ENCODE results near the gene SPATA12.
A peak's percentile ranks its signal among the peaks of the same experiment; 100 is the strongest.

SPATA12 gene

GRCh38 chr3:57060089-57060821 lies at the start of gene SPATA12:
Gene SPATA12, plus strand, starts transcription at chr3:57060664. Its CDS starts 13,031 bp downstream, at chr3:57073695.
- peak; percentile 89 for DNase-seq (ENCODE audit: low read depth)

GRCh38 chr3:57011022-57011421 lies 49.4 kb upstream of the SPATA12 start:
- DNase-seq (ENCODE audit: low read depth), result no peak

GRCh38 chr3:57012847-57013246 lies 47.6 kb upstream of the SPATA12 start:
- DNase-seq (ENCODE audit: low read depth), result no peak

- no peak for DNase-seq (ENCODE audit: low read depth)
These were observed 45.1 kb upstream of the SPATA12 start for GRCh38 chr3:57015350-57015729.

- no peak for DNase-seq (ENCODE audit: low read depth)
These were observed 44.6 kb upstream of the SPATA12 start for GRCh38 chr3:57015912-57016311.

- DNase-seq (ENCODE audit: low read depth), result peak; percentile 46
These were observed 43.0 kb upstream of the SPATA12 start for GRCh38 chr3:57017459-57017845.

- no peak for DNase-seq (ENCODE audit: low read depth)
These were observed 42.2 kb upstream of the SPATA12 start for GRCh38 chr3:57018246-57018645.

GRCh38 chr3:57019057-57019456 lies 41.4 kb upstream of the SPATA12 start:
- no peak for DNase-seq (ENCODE audit: low read depth)

- DNase-seq (ENCODE audit: low read depth), result no peak
These were observed 35.2 kb upstream of the SPATA12 start for GRCh38 chr3:57025237-57025636.

GRCh38 chr3:57026944-57027343 lies 33.5 kb upstream of the SPATA12 start:
- no peak for DNase-seq (ENCODE audit: low read depth)

GRCh38 chr3:57029383-57029782 lies 31.1 kb upstream of the SPATA12 start:
- no peak for DNase-seq (ENCODE audit: low read depth)

GRCh38 chr3:57029924-57030323 lies 30.5 kb upstream of the SPATA12 start:
- DNase-seq (ENCODE audit: low read depth), result no peak

- no peak for DNase-seq (ENCODE audit: low read depth)
These were observed 29.7 kb upstream of the SPATA12 start for GRCh38 chr3:57030721-57031120.

GRCh38 chr3:57031631-57032541 lies 28.6 kb upstream of the SPATA12 start:
- no peak for DNase-seq (ENCODE audit: low read depth)

GRCh38 chr3:57036952-57037351 lies 23.5 kb upstream of the SPATA12 start:
- no peak for DNase-seq (ENCODE audit: low read depth)

- DNase-seq (ENCODE audit: low read depth), result no peak
These were observed 21.8 kb upstream of the SPATA12 start for GRCh38 chr3:57038466-57039164.

- no peak for DNase-seq (ENCODE audit: low read depth)
These were observed 18.8 kb upstream of the SPATA12 start for GRCh38 chr3:57041674-57042073.

- DNase-seq (ENCODE audit: low read depth), result no peak
These were observed 16.9 kb upstream of the SPATA12 start for GRCh38 chr3:57043518-57043917.

- no peak for DNase-seq (ENCODE audit: low read depth)
These were observed 14.2 kb upstream of the SPATA12 start for GRCh38 chr3:57046101-57046765.

- peak; percentile 92 for DNase-seq (ENCODE audit: low read depth)
These were observed 12.3 kb upstream of the SPATA12 start for GRCh38 chr3:57048052-57048671.

GRCh38 chr3:57048728-57049127 lies 11.7 kb upstream of the SPATA12 start:
- DNase-seq (ENCODE audit: low read depth), result no peak

GRCh38 chr3:57052662-57053061 lies 7.8 kb upstream of the SPATA12 start:
- DNase-seq (ENCODE audit: low read depth), result no peak

Data from stromal cell of bone marrow (primary cell).